GM12891 (cell line): ENCODE data around the gene TAF11L12.

Experiments
- POLR2A ChIP-seq: IDR thresholded peaks from 2 replicates; pipeline ENCODE4 v1.6.1; 2011; ENCODE audit warnings: low read depth, low read length, control low read depth
- POLR2AphosphoS5 ChIP-seq: IDR thresholded peaks from 2 replicates; pipeline ENCODE4 v1.6.1; 2011; ENCODE audit warnings: low read depth, low read length, control low read depth
- POU2F2 ChIP-seq: IDR thresholded peaks from 2 replicates; pipeline ENCODE4 v1.6.1; 2011; ENCODE audit warnings: low read depth, mild to moderate bottlenecking, control low read depth, low read length, moderate library complexity
- SPI1 ChIP-seq: IDR thresholded peaks from 2 replicates; pipeline ENCODE4 v1.6.1; 2011; ENCODE audit warnings: low read depth, low read length, control low read depth
- TAF1 ChIP-seq: IDR thresholded peaks from 2 replicates; pipeline ENCODE4 v1.6.1; 2011; ENCODE audit warnings: low read depth, low read length, control low read depth

GRCh38 chr5:17614872-17615605 lies 4.8 kb downstream of the TAF11L12 start:
- TF ChIP-seq POLR2AphosphoS5 (no peak), TAF1 (no peak), POLR2A (no peak), POU2F2 (no peak), SPI1 (no peak)
